DND-41 (cell line): ENCODE data around the gene NELFA.

Experiments
- EZH2 ChIP-seq: IDR thresholded peaks from 3 replicates; pipeline ENCODE4 v1.6.1; 2012; ENCODE audit warnings: borderline replicate concordance, low read depth, mild to moderate bottlenecking, moderate library complexity, low read length, inconsistent platforms; ENCODE audit not compliant: severe bottlenecking
- TF ChIP-seq, protein P1 (sequence below): IDR thresholded peaks from 2 replicates; pipeline ENCODE4 v1.5.1; 2012; ENCODE audit warnings: borderline replicate concordance, low read length, moderate library complexity, mild to moderate bottlenecking; ENCODE audit not compliant: poor library complexity, severe bottlenecking; ENCODE audit errors: extremely low read depth

DNA sequence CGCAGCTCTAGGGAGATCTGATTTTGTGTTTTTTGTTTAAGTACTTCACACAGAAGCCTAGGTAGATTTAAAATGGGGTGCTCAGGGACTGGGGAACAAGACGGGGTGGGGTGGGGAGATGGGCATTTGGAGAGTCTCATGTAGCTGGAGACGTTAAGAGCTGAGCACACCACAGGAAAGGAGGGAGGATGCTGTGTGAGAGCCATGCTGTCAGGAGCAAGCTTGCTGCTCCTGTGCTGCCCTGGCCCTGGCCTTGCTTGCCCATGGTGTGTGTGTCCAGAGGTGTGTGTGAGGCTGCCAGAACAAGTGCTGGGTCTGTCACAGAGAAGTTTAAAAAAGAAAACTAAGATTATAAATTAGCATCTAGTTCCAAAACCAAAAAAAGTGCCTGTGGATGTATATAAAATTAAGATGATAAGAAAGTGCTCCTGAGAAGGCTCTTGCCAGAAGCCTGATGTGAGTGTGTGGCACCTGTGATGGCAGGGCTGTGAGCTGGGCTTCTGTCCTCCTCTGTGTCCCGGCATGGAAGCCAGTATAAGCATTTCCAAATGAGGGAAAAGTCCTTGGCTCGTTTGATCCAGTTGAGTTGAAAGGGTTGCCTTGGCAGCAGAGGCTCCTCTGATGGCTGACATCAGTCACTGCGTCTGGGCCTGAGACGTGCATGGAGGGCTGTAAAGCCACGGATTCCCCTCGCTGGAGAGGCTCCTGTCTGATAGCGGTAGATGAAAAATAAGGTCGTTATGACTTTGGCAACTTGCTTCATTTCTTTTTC is 63.5 kb downstream of the NELFA start:
- no peak for TF ChIP-seq EZH2
- TF ChIP-seq, protein P1, sequence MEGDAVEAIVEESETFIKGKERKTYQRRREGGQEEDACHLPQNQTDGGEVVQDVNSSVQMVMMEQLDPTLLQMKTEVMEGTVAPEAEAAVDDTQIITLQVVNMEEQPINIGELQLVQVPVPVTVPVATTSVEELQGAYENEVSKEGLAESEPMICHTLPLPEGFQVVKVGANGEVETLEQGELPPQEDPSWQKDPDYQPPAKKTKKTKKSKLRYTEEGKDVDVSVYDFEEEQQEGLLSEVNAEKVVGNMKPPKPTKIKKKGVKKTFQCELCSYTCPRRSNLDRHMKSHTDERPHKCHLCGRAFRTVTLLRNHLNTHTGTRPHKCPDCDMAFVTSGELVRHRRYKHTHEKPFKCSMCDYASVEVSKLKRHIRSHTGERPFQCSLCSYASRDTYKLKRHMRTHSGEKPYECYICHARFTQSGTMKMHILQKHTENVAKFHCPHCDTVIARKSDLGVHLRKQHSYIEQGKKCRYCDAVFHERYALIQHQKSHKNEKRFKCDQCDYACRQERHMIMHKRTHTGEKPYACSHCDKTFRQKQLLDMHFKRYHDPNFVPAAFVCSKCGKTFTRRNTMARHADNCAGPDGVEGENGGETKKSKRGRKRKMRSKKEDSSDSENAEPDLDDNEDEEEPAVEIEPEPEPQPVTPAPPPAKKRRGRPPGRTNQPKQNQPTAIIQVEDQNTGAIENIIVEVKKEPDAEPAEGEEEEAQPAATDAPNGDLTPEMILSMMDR, result no peak
